HL-60/S4 treated with phorbol 12-myristate 13-acetate at 8.2 ng/mL for 4 days and 3 days (cell line): ENCODE data around the gene PNMA5.
"Not testable (repeated sequence)": the region's sequence is repeated elsewhere in the genome, so short reads cannot be mapped to it uniquely, and the experiment has no call there.

Experiments used
- in situ Hi-C: fragments of 300-500 bp; cut with MboI; formaldehyde crosslinking; loops from 2 replicates; pipeline ENCODE4 v1.15.0; 2022; ENCODE audit warnings: low sequenced_read_pairs

The PNMA5 gene

DNA sequence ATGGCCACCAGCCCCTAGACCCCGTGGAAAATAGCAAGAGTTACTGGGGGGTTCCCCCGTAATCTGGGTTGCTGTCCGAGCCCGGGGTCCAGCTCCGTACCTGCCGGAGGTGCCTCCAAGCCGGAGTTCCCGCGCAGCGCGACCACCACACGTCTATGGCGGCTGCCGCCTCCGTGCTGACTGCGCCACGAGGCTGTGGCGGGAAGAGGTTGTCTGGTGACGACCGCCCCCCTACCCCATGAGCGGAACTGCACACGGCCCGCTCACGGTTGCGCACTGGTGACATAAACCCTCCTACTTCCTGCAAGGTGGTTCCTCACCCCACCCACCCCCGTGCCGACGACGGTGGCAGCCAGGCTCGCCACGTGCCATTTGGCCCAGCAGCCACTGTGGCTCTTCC lies at the start of gene PNMA5:
TSS of gene PNMA5 (minus strand) at position 184 of the 400 bp plus-strand sequence. CDS start 2,518 bp downstream, outside the sequence.
- in situ Hi-C loops = no loop called here

DNA sequence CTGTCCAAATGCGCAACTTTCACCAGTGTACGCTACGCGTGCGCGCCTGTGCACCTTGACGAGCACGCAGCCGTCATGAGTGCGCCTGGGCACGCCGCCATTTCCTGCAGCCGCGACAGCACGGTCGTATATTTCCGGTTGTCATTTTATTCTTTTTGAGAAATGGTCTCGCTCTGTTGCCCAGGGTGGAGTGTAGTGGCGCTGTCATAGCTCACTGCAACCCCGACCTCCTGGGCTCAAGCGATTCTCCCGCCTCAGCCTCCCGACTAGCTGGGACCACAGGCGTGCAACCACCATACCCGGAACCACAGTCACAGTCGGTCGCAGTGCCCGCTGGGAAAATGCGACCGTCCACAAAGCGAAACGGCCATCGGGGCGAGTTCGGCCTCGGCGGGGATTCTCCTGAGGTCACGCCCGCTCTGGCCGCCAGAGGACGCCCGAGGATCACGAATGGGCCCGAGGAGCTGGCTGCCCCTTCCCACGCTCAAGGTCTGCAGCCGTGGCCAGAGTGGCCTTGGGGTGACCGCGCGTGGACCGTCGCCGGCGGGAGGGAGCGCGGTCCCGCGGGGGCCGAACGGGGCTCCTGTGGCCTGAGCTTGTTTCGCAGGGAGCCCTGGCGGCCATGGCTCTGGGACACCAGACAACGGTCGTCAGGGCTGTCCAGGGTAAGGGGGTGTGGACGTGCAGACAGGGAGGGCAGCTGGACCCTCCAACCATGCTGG lies 38.6 kb upstream of the PNMA5 start:
- in situ Hi-C loops = no loop called here

DNA sequence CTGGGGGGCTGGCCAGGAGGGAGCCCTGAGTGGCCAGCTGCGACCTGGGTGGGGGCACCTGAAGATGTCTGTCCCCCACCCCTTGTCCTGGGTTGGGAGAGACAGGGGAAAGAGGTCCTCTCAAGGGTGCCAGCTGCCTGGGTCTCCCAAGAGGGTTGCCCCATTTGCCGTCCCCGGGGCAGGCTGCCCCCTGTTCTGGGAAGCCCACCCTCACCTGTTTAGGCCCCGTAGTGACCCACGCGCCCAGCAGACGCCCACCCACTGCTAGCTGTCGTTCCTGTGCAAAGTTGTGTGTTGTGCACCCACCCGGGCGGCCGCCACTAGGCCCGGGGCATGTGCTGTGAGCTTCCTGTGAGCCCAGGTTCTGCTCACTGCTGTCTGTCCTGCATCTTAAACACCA lies 36.9 kb upstream of the PNMA5 start:
- in situ Hi-C loops = no loop called here

DNA sequence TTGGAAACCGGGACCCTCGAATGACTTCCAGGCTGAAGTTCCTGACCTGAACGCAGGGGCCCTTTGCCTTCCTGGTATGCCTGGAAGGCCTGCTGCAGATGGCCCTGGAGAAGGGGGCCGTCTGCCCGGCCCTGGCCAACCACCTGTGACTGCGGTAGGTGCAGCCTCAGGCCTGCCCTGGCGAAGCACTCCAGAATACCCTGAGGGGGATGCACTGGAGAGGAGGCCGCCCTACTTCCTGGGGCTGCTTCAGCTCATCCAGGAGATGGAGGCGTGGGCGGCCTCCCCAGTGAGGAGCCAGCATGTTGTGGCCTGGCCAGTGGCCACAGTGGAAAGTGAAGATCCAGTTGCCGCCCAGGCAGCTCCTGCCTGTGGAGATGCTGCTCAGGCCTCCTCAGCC lies 36.0 kb upstream of the PNMA5 start:
- in situ Hi-C loops = no loop called here

DNA sequence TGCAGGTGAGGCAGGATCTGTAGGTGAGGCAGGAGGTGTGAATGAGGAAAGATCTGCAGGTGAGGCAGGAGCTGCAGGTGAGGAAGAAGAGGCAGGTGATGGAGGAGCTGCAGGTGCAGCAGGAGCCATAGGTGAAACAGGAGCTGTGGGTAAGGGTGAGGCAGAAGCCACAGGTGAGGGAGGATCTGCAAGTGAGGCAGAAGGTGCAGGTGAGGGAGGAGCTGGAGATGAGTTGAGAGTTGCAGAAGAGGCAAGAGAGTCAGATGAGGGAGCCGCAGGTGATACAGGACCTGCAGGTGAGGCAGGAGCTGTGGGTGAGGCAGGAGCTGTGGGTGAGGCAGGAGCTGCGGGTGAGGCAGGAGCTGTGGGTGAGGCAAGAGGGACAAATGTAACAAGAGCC lies 35.2 kb upstream of the PNMA5 start:
- in situ Hi-C loops = no loop called here

DNA sequence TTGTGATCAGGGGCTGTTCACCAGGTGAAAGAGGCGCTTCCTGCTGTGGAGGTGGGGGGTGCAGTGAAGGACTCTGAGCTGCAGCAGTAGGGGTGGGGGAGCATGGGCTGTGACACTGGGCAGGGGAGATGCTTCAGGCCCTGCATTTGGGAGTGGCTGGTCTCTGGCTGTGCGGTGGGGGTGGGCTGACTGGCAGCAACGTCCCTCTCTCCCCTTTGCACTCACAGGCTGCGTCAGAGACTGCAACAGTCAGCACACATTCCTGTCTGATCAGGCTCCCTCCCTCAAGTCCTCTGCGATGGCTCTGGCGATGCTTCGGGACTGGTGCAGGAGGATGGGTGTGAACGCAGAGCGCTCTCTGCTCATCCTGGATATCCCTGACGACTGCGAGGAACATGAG lies 34.6 kb upstream of the PNMA5 start:
- in situ Hi-C loops = not testable (repeated sequence)

DNA sequence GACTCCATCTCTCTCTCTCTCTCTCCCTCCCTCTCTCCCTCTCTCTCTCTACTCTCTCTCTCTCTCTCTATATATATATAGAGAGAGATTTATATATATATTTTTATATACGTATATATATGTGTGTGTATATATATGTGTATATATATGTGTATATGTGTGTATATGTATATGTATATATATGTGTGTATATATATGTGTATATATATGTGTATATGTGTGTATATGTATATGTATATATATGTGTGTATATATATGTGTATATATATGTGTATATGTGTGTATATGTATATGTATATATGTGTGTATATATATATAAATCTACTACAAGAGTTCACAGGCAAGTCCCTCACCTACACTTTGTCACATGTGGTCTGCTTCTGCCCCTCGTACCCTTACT lies 32.6 kb upstream of the PNMA5 start:
- in situ Hi-C loops = not testable (repeated sequence)

DNA sequence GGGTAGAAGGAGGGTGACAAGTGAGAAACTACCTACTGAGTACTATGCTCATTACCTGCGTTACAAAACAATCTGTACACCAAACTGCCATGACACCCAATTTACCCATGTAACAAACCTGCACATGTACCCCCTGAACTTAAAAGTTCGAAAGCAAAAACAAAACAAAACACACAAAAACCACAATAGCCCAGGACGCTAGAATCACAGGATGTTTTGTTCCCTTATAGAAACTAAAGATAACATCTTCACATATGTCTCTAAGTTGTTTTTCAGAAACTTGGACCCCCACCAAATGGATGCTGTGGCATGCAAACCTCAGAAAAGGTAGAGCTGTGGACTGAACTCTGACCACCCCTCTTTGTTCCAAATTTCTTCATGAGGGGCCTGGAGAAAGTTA lies 25.2 kb upstream of the PNMA5 start:
- in situ Hi-C loops = no loop called here

DNA sequence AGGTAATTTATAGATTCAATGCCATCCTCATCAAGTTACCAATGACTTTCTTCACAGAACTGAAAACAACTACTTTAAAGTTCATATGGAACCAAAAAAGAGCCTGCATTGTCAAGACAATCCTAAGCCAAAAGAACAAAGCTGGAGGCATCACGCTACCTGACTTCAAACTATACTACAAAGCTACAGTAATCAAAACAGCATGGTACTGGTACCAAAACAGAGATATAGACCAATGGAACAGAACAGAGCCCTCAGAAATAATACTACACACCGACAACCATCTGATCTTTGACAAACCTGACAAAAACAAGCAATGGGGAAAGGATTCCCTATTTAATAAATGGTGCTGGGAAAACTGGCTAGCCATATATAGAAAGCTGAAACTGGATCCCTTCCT lies 23.3 kb upstream of the PNMA5 start:
- in situ Hi-C loops = not testable (repeated sequence)

- in situ Hi-C loops = no loop called here
Observed at GRCh38 chrX:153004780-153005179, 10.9 kb upstream of the PNMA5 start.

GRCh38 chrX:153003981-153004380 lies 10.1 kb upstream of the PNMA5 start:
- in situ Hi-C loops = no loop called here

GRCh38 chrX:153002182-153002581 lies 8.3 kb upstream of the PNMA5 start:
- in situ Hi-C loops = not testable (repeated sequence)

- in situ Hi-C loops = no loop called here
Observed at GRCh38 chrX:152997337-152997736, 3.4 kb upstream of the PNMA5 start.

DNA sequence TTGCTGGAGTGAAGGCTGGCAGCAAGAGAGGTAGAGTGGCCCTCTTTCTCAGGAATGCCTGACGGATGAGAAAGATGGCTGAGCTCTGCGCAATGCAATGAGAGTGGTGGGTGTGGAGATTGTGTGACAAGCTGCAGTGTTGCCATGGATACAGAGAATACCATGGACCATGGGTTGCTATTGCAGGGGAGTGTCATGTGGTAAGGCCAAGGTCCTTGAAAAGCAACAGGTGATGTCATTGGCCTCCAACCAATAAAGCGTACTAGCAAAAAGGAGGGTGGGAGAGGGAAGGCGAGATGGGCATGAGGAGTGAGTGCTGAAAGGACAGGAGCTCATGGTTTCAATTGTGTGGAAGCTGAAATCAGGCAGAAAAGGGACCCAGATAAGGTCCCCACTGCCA lies 1.8 kb downstream of the PNMA5 start:
- in situ Hi-C loops = no loop called here

DNA sequence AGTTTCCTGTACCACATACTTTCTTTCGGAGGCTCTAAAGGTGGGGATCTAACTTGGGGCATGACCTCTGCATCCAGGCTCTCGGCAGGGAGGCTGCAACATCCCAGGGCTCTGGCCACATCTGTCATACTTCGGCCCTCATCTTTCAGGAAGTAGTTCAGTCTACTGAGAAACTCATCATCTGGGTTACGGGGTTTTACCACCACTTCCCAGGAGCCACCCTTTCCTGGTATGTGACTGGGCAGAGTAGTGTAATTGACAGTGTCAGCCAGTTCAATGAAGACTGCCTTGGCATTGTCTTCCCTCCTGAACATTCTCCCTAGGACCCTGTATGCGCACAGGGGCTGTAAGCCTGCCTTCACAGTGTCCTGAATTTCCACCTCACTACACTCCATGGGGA lies 2.8 kb downstream of the PNMA5 start:
- in situ Hi-C loops = no loop called here

DNA sequence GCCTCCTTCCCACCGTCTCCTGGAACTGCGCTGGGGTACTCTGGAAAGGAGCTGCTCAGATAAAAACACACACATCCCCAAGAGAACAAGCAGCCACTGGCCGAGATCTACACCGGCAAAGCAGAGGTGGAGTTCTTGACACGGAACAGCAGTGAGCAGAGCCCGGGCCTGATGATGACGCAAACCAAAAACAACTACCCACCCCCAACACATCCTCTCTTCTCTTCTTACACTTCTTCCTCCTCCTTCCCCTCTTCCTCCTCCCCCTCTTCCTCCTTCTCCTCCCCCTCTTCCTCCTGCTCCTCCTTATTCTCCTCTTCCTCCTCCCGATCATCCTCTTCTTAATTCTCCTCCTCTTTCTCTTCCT lies 4.6 kb downstream of the PNMA5 start:
- in situ Hi-C loops = no loop called here

DNA sequence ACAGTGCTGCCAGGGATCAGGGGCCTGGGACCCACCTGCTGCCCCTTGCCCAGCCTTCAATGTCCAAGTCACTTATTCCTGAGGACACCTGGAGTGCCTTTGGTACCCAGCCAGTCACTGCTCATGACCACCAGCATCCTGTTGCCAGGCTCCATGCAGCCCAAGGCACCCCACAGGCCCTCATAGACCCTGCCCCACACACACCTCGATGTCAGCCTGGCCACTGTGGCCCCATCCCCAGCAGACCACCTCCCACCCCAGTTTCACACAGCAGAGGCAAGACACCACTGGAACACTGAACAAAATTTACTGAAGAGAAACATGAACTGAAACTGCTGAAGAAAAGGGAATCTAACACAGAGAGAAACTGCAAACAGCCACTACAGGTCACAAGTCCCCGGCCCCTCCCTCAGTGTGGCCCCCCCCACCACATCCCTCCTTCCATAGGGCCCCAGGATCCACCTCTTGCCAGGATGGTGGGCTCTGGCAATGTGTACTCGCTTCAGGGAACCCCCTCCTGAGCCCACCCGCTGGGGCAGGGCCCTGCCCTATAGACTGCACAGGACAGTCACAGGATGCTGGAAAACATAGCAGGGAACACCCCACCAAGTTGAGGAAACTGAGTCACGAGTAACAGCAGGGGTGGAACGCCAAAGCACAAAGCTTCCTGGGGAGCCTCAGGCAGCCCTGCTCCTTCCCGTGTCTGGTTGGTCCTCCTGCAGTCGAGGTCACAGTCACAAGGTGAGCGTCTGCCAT lies 5.2 kb downstream of the PNMA5 start:
- in situ Hi-C loops = no loop called here

GRCh38 chrX:152987801-152988200 lies 6.1 kb downstream of the PNMA5 start:
- in situ Hi-C loops = no loop called here

- in situ Hi-C loops = not testable (repeated sequence)
Observed at GRCh38 chrX:152987156-152987555, 6.8 kb downstream of the PNMA5 start.

DNA sequence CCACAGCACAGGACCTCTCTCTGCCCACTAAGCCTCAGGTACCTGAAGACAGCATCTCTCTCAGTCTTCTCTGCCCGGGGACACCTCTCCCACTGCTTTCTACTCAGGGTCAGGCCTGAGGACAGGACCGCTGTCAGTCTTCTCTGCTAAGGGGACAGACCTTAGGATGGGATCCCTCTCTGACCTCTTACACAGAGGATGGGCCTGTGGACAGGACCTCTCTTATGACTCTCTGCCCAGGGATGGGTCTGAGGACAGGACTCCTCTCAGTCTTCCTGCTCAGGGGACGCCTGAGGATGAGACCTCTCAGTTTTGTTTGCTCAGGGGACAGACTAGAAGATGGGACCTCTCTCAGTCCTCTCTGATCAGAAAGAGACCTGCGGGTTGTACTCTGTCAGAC lies 8.5 kb downstream of the PNMA5 start:
- in situ Hi-C loops = not testable (repeated sequence)

DNA sequence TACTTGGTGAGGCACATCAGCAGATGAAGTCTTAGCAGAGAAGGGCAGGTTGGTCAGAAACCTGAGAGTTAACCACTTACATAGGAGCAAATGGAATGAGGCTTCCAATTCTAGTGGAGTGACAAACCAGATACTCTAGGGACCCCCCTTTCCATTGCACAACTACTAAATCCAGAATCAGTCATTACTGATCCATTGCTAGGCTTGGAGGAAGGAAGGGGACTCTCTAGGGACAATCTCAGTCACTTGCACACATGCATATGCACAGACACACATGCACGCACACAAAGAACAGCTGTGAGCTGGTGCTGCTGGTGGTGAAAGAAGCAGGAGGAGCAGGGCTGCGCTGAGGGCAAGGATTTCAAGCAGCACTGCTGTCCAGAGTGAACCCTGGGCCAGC lies 25.7 kb downstream of the PNMA5 start:
- in situ Hi-C loops = loop anchor here (25.0 kb wide), 1 partner anchor 694 kb away; the partner anchor contains the start of gene PNCK

GRCh38 chrX:152960115-152960514 lies 33.8 kb downstream of the PNMA5 start:
- in situ Hi-C loops = loop anchor here (25.0 kb wide), 1 partner anchor 702 kb away; the partner anchor contains the start of gene PNCK
